MCF 10A (cell line): Measurements from ENCODE around the gene ZNF773. TPM values are rescaled to one million over a fixed set of nuclear protein-coding genes. Genes with fewer than 3 reads are reported as not detected.

Experiments
- BruUV-seq: library from RNA; stranded (reverse); fragments of 400-500 nt; replicated peaks from 2 replicates; lab custom pipeline; 2021; lab: Mats Ljungman, UMichigan
- CTCF ChIA-PET: fragments of 300-600 bp; sonication (Branson Sonifier 250); formaldehyde crosslinking; extraction: SDS; loops from one replicate; lab custom pipeline; 2021; ENCODE audit warnings: antibody characterized with exemption, inconsistent platforms; lab: Yijun Ruan, JAX
- POLR2A ChIA-PET: fragments of 300-600, 350-650 bp; sonication (Branson Sonifier 250); formaldehyde crosslinking; extraction: SDS; loops from one replicate; lab custom pipeline; 2020; ENCODE audit warnings: antibody characterized with exemption, inconsistent platforms; lab: Yijun Ruan, JAX
- DNase-seq: peaks from one replicate; pipeline ENCODE4 v3.0.0-alpha.2; 2018; ENCODE audit not compliant: unreplicated experiment
- H3K27ac Mint-ChIP-seq: one replicate; pipeline ENCODE4 v1.8.0; 2022; ENCODE audit warnings: mild to moderate bottlenecking, low read depth, mixed read lengths; ENCODE audit not compliant: unreplicated experiment
- H3K27me3 Mint-ChIP-seq: one replicate; pipeline ENCODE4 v1.8.0; 2022; ENCODE audit warnings: mixed read lengths; ENCODE audit not compliant: insufficient read depth, unreplicated experiment
- H3K36me3 Mint-ChIP-seq: one replicate; pipeline ENCODE4 v1.8.0; 2022; ENCODE audit warnings: mild to moderate bottlenecking, moderate library complexity, mixed read lengths; ENCODE audit not compliant: insufficient read depth, unreplicated experiment
- H3K4me1 Mint-ChIP-seq: one replicate; pipeline ENCODE4 v1.8.0; 2022; ENCODE audit warnings: mixed read lengths; ENCODE audit not compliant: insufficient read depth, unreplicated experiment
- H3K4me3 Mint-ChIP-seq: one replicate; pipeline ENCODE4 v1.8.0; 2022; ENCODE audit warnings: mild to moderate bottlenecking, moderate library complexity, mixed read lengths; ENCODE audit not compliant: unreplicated experiment
- H3K9me3 Mint-ChIP-seq: one replicate; pipeline ENCODE4 v1.8.0; 2022; ENCODE audit warnings: mixed read lengths; ENCODE audit not compliant: unreplicated experiment
- intact Hi-C: fragments of 100-400 bp; cut with micrococcal nuclease; formaldehyde crosslinking; loops from 2 replicates; pipeline ENCODE4 v1.14.1; 2022
- total RNA-seq: library from RNA; stranded (reverse); gene quantifications from 2 replicates; pipeline ENCODE4 v1.2.3, GENCODE V29; 2022
- TF ChIP-seq, protein P1 (sequence below): fragments of 200-600 bp; IDR thresholded peaks from one replicate; pipeline ENCODE4 v1.8.0; 2022; ENCODE audit warnings: antibody characterized with exemption, mild to moderate bottlenecking; ENCODE audit not compliant: unreplicated experiment

The ZNF773 gene
- total RNA-seq, 1 experiment from 2014 or later = 12.4 TPM

DNA sequence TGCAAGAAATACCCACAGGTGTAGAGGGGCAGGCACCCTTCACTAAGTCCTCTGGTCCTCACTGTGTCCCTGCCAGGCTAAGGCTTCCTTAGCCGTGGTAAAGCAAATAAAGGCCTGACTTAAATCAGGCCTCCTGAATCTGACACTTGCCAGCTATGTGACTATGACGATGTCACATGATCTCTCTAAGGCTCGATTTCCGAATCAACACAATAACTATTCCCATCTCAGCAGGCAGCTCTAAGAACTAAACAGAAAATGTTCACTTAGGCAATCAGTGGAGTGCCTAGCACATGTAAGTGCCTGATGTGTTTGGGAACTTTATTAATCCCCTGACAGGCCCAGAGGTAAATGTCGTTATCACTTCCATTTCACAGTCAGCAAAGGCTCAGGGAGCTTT is 57.9 kb downstream of the ZNF773 start:
- Mint-ChIP-seq H3K4me1 (peaks cover 20% of the 10 kb centered on the region), H3K4me3 (peak overlapping the region; percentile 92), H3K27ac (no peak overlapping the region), H3K36me3 (peaks cover 52% of the 10 kb centered on the region), H3K27me3 (no peaks in the 10 kb centered on the region), H3K9me3 (peaks cover 26% of the 10 kb centered on the region)
- TF ChIP-seq, protein P1, sequence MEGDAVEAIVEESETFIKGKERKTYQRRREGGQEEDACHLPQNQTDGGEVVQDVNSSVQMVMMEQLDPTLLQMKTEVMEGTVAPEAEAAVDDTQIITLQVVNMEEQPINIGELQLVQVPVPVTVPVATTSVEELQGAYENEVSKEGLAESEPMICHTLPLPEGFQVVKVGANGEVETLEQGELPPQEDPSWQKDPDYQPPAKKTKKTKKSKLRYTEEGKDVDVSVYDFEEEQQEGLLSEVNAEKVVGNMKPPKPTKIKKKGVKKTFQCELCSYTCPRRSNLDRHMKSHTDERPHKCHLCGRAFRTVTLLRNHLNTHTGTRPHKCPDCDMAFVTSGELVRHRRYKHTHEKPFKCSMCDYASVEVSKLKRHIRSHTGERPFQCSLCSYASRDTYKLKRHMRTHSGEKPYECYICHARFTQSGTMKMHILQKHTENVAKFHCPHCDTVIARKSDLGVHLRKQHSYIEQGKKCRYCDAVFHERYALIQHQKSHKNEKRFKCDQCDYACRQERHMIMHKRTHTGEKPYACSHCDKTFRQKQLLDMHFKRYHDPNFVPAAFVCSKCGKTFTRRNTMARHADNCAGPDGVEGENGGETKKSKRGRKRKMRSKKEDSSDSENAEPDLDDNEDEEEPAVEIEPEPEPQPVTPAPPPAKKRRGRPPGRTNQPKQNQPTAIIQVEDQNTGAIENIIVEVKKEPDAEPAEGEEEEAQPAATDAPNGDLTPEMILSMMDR = no peak
- POLR2A ChIA-PET = interaction anchor here (0.7 to 0.8 kb wide), 2 partner anchors 10 to 124 kb away, joined by 3 read pairs; partner anchors contain the start of gene ZNF551
- intact Hi-C loops = no loop called here
- CTCF ChIA-PET = interaction anchor here (0.7 kb wide), 1 partner anchor 61 kb away, joined by 3 read pairs; no protein-coding TSS in a partner anchor
- DNase-seq = no peak
- no TSS peak for BruUV-seq

Other genes starting within 250 kb of the ZNF773 start
- gene ZNF460, start 219.5 kb upstream of the ZNF773 start, total RNA-seq = 72.5 and 95.5 TPM in 2 replicates
- gene ZNF543, start 179.5 kb upstream of the ZNF773 start, total RNA-seq = 9.2 and 10.8 TPM in 2 replicates
- 7.0 and 9.9 TPM in 2 replicates for gene ZNF304, start 148.7 kb upstream of the ZNF773 start, total RNA-seq
- gene TRAPPC2B, start 136.4 kb upstream of the ZNF773 start, total RNA-seq = 6.3 and 9.8 TPM in 2 replicates
- 3.7 and 4.3 TPM in 2 replicates for gene ZNF547, start 136.4 kb upstream of the ZNF773 start, total RNA-seq
- 23.7 and 40.1 TPM in 2 replicates for gene ZNF548, start 110.1 kb upstream of the ZNF773 start, total RNA-seq
- 7.8 and 8.3 TPM in 2 replicates for gene ZNF17, start 88.8 kb upstream of the ZNF773 start, total RNA-seq
- gene ZNF749, start 64.6 kb upstream of the ZNF773 start, total RNA-seq = 19.1 and 21.2 TPM in 2 replicates
- 0.47 TPM in 2 replicates for gene VN1R1, start 42.8 kb upstream of the ZNF773 start, total RNA-seq
- gene ZNF772, start 22.4 kb upstream of the ZNF773 start, total RNA-seq = 9.9 and 10.9 TPM in 2 replicates
- 18.4 and 19.6 TPM in 2 replicates for gene ZNF419, start 12.2 kb upstream of the ZNF773 start, total RNA-seq
- gene ZNF549, start 27.4 kb downstream of the ZNF773 start, total RNA-seq = 3.9 and 5.3 TPM in 2 replicates
- 14.3 and 17.6 TPM in 2 replicates for gene ZNF550, start 59.9 kb downstream of the ZNF773 start, total RNA-seq
- 5.0 and 5.6 TPM in 2 replicates for gene ZNF416, start 79.0 kb downstream of the ZNF773 start, total RNA-seq
- not detected in 2 replicates for gene ZIK1, start 84.2 kb downstream of the ZNF773 start, total RNA-seq
- gene ZNF530, start 99.9 kb downstream of the ZNF773 start, total RNA-seq = 2.4 and 2.8 TPM in 2 replicates
- 16.4 and 18.8 TPM in 2 replicates for gene ZNF134, start 114.3 kb downstream of the ZNF773 start, total RNA-seq
- 5.7 and 11.4 TPM in 2 replicates for gene ZNF211, start 133.2 kb downstream of the ZNF773 start, total RNA-seq
- not detected in 2 replicates for gene ZSCAN4, start 169.0 kb downstream of the ZNF773 start, total RNA-seq
- gene ZNF551, start 182.0 kb downstream of the ZNF773 start, total RNA-seq = 5.8 and 6.8 TPM in 2 replicates
- not detected in 2 replicates for gene ZNF154, start 209.3 kb downstream of the ZNF773 start, total RNA-seq
- 1.9 TPM in 2 replicates for gene ZNF671, start 227.7 kb downstream of the ZNF773 start, total RNA-seq
- 9.9 and 13.3 TPM in 2 replicates for gene ZNF776, start 246.9 kb downstream of the ZNF773 start, total RNA-seq